K562 (cell line): ENCODE measurements around the gene DCUN1D3. TPM values are rescaled to one million over a fixed set of nuclear protein-coding genes. Genes with fewer than 3 reads are reported as not detected.
A peak's percentile ranks its signal among the peaks of the same experiment; 100 is the strongest.

Experiments
- ESRRA ChIP-seq: fragments of 450-650 bp; IDR thresholded peaks from 2 replicates; pipeline ENCODE4 v1.6.1; 2014; ENCODE audit warnings: low read depth, mild to moderate bottlenecking, moderate library complexity, borderline replicate concordance
- HDAC8 ChIP-seq: fragments of 450-650 bp; IDR thresholded peaks from 2 replicates; pipeline ENCODE4 v1.6.1; 2016; ENCODE audit warnings: mild to moderate bottlenecking, missing genetic modification characterization, moderate library complexity, missing compliant biosample characterization
- MAFF ChIP-seq: IDR thresholded peaks from 2 replicates; pipeline ENCODE4 v1.6.1; 2012; ENCODE audit warnings: low read length, improper control_type of control experiment
- MAFK ChIP-seq: IDR thresholded peaks from 2 replicates; pipeline ENCODE4 v1.6.1; 2011; ENCODE audit warnings: low read length, improper control_type of control experiment
- U2AF2 ChIP-seq: fragments of 200-400 bp; formaldehyde crosslinking; optimal IDR thresholded peaks from 2 replicates; pipeline ENCODE3; 2017; ENCODE audit warnings: low read depth, mild to moderate bottlenecking, low read length
- ZBTB17 ChIP-seq: fragments of 450-650 bp; formaldehyde crosslinking; IDR thresholded peaks from 2 replicates; pipeline ENCODE4 v1.4.0; 2020; ENCODE audit warnings: mild to moderate bottlenecking
- ZNF212 ChIP-seq: fragments of 450-650 bp; formaldehyde crosslinking; IDR thresholded peaks from 2 replicates; pipeline ENCODE4 v1.4.0; 2020; ENCODE audit warnings: mild to moderate bottlenecking
- ZNF830 ChIP-seq: fragments of 250-450 bp; sonication (Bioruptor Pico); IDR thresholded peaks from 2 replicates; pipeline ENCODE4 v1.5.0; 2021; ENCODE audit warnings: mild to moderate bottlenecking
- polyA plus RNA-seq, 8 experiments: library from polyadenylated mRNA; depleted of rRNA in 4 of 8; stranded (reverse) in 5 of 8; unstranded in 3 of 8; fragments of >200 nt; fragmentation: Nextera tagmentation in 2 of 8; fragmentation: Illumina TruSeq in 1 of 8; extraction: Ambion mirVana in 2 of 8; extraction: Trizol in 1 of 8; gene quantifications; 2 replicates each; pipeline versions ENCODE4 v1.2.1 to v1.2.3, GENCODE V29; 2011 to 2014; ENCODE audit warnings: inconsistent platforms in 1 of 8, missing spikeins in 1 of 8
- total RNA-seq, 7 experiments: library from RNA; depleted of rRNA in 6 of 7; stranded (reverse); fragments of >200 nt in 6 of 7; fragmentation: Illumina TruSeq in 2 of 7; extraction: Trizol in 2 of 7; gene quantifications; 2 replicates each; pipeline versions ENCODE4 v1.2.1 to v1.2.3, GENCODE V29; 2011 to 2021; ENCODE audit warnings: low replicate concordance in 1 of 7
- TF ChIP-seq, protein P1 (sequence below): fragments of 450-650 bp; formaldehyde crosslinking; IDR thresholded peaks from 2 replicates; pipeline ENCODE4 v1.4.0; 2022; ENCODE audit warnings: missing genetic modification characterization
- TF ChIP-seq, protein P2 (sequence below): sonication (generic); formaldehyde crosslinking; IDR thresholded peaks from 2 replicates; pipeline ENCODE4 v1.4.0; 2020; ENCODE audit warnings: mild to moderate bottlenecking, missing genetic modification reagents
- TF ChIP-seq, protein P3 (sequence below): fragments of 250-450 bp; sonication (Bioruptor Pico); IDR thresholded peaks from 2 replicates; pipeline ENCODE4 v1.4.0; 2020
- TF ChIP-seq, protein P4 (sequence below): fragments of 250-450 bp; sonication (Bioruptor Pico); IDR thresholded peaks from 2 replicates; pipeline ENCODE4 v1.4.0; 2020
- TF ChIP-seq, protein P5 (sequence below): fragments of 450-650 bp; IDR thresholded peaks from 2 replicates; pipeline ENCODE4 v1.6.1; 2017; ENCODE audit warnings: antibody characterized with exemption, mild to moderate bottlenecking

DCUN1D3 gene
- total and polyA plus RNA-seq, 9 of the 15 experiments (the other 6 are each of a cell fraction or from before 2014, with no cell fraction given), result 1.0 to 4.7 (median 2.2) TPM

DNA sequence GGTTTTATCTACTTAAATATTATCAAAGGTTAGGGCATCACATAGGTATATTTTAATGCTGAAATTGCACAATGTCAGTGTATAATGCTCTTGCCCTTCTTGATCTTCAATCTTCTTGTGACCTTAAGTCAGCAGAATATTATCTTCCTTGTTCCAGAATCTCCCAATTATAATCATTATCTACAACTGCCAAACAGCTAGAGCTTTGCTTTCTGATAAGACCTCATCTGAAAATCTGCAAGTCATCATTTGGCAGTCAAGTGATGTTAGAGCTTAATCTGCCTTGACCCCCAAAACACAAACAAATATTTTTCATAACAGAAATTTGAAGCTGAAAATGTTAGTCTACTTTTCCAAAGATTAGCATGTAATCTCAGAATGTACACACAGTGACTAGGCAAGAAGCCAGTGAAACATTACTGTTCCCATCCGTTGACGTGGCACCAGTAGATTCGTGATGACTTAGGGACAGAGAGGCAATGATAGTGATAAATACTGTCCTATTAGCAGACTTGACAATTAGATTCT lies 74.1 kb downstream of the DCUN1D3 start (continued):
- TF ChIP-seq, protein P1, sequence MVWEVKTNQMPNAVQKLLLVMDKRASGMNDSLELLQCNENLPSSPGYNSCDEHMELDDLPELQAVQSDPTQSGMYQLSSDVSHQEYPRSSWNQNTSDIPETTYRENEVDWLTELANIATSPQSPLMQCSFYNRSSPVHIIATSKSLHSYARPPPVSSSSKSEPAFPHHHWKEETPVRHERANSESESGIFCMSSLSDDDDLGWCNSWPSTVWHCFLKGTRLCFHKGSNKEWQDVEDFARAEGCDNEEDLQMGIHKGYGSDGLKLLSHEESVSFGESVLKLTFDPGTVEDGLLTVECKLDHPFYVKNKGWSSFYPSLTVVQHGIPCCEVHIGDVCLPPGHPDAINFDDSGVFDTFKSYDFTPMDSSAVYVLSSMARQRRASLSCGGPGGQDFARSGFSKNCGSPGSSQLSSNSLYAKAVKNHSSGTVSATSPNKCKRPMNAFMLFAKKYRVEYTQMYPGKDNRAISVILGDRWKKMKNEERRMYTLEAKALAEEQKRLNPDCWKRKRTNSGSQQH (CRISPR knock-in tag), result peak; percentile 76; the same call in 1 of the 2 replicates
- TF ChIP-seq U2AF2 (no peak), ZNF212 (CRISPR knock-in tag) (0 out of 2 replicates have a peak, but pooled peaks have one; percentile 42), ZNF830 (CRISPR knock-in tag) (no peak), MAFF (peak; percentile 95), ZBTB17 (CRISPR knock-in tag) (peak; percentile 60), ESRRA (peak; percentile 57; the same call in 1 of the 2 replicates), MAFK (peak; percentile 85), HDAC8 (tag) (no peak)
- TF ChIP-seq, protein P2, sequence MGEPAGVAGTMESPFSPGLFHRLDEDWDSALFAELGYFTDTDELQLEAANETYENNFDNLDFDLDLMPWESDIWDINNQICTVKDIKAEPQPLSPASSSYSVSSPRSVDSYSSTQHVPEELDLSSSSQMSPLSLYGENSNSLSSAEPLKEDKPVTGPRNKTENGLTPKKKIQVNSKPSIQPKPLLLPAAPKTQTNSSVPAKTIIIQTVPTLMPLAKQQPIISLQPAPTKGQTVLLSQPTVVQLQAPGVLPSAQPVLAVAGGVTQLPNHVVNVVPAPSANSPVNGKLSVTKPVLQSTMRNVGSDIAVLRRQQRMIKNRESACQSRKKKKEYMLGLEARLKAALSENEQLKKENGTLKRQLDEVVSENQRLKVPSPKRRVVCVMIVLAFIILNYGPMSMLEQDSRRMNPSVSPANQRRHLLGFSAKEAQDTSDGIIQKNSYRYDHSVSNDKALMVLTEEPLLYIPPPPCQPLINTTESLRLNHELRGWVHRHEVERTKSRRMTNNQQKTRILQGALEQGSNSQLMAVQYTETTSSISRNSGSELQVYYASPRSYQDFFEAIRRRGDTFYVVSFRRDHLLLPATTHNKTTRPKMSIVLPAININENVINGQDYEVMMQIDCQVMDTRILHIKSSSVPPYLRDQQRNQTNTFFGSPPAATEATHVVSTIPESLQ (CRISPR knock-in tag), result no peak
- TF ChIP-seq, protein P3, sequence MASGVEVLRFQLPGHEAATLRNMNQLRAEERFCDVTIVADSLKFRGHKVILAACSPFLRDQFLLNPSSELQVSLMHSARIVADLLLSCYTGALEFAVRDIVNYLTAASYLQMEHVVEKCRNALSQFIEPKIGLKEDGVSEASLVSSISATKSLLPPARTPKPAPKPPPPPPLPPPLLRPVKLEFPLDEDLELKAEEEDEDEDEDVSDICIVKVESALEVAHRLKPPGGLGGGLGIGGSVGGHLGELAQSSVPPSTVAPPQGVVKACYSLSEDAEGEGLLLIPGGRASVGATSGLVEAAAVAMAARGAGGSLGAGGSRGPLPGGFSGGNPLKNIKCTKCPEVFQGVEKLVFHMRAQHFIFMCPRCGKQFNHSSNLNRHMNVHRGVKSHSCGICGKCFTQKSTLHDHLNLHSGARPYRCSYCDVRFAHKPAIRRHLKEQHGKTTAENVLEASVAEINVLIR (CRISPR knock-in tag), result peak; percentile 47; the same call in 1 of the 2 replicates
- TF ChIP-seq, protein P4, sequence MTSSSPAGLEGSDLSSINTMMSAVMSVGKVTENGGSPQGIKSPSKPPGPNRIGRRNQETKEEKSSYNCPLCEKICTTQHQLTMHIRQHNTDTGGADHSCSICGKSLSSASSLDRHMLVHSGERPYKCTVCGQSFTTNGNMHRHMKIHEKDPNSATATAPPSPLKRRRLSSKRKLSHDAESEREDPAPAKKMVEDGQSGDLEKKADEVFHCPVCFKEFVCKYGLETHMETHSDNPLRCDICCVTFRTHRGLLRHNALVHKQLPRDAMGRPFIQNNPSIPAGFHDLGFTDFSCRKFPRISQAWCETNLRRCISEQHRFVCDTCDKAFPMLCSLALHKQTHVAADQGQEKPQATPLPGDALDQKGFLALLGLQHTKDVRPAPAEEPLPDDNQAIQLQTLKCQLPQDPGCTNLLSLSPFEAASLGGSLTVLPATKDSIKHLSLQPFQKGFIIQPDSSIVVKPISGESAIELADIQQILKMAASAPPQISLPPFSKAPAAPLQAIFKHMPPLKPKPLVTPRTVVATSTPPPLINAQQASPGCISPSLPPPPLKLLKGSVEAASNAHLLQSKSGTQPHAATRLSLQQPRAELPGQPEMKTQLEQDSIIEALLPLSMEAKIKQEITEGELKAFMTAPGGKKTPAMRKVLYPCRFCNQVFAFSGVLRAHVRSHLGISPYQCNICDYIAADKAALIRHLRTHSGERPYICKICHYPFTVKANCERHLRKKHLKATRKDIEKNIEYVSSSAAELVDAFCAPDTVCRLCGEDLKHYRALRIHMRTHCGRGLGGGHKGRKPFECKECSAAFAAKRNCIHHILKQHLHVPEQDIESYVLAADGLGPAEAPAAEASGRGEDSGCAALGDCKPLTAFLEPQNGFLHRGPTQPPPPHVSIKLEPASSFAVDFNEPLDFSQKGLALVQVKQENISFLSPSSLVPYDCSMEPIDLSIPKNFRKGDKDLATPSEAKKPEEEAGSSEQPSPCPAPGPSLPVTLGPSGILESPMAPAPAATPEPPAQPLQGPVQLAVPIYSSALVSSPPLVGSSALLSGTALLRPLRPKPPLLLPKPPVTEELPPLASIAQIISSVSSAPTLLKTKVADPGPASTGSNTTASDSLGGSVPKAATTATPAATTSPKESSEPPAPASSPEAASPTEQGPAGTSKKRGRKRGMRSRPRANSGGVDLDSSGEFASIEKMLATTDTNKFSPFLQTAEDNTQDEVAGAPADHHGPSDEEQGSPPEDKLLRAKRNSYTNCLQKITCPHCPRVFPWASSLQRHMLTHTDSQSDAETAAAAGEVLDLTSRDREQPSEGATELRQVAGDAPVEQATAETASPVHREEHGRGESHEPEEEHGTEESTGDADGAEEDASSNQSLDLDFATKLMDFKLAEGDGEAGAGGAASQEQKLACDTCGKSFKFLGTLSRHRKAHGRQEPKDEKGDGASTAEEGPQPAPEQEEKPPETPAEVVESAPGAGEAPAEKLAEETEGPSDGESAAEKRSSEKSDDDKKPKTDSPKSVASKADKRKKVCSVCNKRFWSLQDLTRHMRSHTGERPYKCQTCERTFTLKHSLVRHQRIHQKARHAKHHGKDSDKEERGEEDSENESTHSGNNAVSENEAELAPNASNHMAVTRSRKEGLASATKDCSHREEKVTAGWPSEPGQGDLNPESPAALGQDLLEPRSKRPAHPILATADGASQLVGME, result 0 out of 2 replicates have a peak, but pooled peaks have one; percentile 44
- TF ChIP-seq, protein P5, sequence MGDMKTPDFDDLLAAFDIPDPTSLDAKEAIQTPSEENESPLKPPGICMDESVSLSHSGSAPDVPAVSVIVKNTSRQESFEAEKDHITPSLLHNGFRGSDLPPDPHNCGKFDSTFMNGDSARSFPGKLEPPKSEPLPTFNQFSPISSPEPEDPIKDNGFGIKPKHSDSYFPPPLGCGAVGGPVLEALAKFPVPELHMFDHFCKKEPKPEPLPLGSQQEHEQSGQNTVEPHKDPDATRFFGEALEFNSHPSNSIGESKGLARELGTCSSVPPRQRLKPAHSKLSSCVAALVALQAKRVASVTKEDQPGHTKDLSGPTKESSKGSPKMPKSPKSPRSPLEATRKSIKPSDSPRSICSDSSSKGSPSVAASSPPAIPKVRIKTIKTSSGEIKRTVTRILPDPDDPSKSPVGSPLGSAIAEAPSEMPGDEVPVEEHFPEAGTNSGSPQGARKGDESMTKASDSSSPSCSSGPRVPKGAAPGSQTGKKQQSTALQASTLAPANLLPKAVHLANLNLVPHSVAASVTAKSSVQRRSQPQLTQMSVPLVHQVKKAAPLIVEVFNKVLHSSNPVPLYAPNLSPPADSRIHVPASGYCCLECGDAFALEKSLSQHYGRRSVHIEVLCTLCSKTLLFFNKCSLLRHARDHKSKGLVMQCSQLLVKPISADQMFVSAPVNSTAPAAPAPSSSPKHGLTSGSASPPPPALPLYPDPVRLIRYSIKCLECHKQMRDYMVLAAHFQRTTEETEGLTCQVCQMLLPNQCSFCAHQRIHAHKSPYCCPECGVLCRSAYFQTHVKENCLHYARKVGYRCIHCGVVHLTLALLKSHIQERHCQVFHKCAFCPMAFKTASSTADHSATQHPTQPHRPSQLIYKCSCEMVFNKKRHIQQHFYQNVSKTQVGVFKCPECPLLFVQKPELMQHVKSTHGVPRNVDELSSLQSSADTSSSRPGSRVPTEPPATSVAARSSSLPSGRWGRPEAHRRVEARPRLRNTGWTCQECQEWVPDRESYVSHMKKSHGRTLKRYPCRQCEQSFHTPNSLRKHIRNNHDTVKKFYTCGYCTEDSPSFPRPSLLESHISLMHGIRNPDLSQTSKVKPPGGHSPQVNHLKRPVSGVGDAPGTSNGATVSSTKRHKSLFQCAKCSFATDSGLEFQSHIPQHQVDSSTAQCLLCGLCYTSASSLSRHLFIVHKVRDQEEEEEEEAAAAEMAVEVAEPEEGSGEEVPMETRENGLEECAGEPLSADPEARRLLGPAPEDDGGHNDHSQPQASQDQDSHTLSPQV, result peak; percentile 61; the same call in 1 of the 2 replicates
